Keratinocyte (primary cell): Measurements from ENCODE around the gene ANTXR2.

Experiments used
- EZH2 ChIP-seq: IDR thresholded peaks from one replicate; pipeline ENCODE4 v1.6.1; 2012; ENCODE audit warnings: inconsistent platforms, mild to moderate bottlenecking, low read length, moderate library complexity
- TF ChIP-seq, protein P1 (sequence below), 3 experiments: IDR thresholded peaks in 1 of 3; conservative IDR thresholded peaks in 1 of 3; optimal IDR thresholded peaks in 1 of 3; 2 replicates in 2 of 3; 3 replicates in 1 of 3; pipeline versions ENCODE3 to v1.5.1; 2011; ENCODE audit warnings: low read length in 3 of 3, mild to moderate bottlenecking in 3 of 3, moderate library complexity in 2 of 3, control low read depth in 1 of 3, inconsistent platforms in 1 of 3; ENCODE audit not compliant: insufficient read depth in 2 of 3; ENCODE audit errors: extremely low read depth in 1 of 3

DNA sequence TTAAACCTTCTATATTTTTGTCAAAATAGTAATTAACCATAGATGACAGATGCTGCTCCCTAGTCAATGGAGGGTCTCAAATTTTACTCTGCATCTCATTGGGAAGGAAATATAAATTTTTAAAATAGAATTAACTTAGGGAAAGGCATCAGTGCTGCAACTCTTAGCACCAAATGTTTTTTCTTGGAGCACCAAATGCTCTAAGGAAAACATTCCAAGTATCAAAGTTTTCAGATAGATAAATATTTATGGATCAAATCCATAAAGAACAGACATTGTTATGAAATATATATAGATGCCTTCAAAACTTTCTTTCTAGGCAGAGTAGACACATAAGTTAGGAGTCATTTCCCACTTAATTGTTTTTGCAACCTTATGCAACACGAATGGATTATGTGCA, 168.7 kb downstream of the ANTXR2 start:
- TF ChIP-seq, protein P1, sequence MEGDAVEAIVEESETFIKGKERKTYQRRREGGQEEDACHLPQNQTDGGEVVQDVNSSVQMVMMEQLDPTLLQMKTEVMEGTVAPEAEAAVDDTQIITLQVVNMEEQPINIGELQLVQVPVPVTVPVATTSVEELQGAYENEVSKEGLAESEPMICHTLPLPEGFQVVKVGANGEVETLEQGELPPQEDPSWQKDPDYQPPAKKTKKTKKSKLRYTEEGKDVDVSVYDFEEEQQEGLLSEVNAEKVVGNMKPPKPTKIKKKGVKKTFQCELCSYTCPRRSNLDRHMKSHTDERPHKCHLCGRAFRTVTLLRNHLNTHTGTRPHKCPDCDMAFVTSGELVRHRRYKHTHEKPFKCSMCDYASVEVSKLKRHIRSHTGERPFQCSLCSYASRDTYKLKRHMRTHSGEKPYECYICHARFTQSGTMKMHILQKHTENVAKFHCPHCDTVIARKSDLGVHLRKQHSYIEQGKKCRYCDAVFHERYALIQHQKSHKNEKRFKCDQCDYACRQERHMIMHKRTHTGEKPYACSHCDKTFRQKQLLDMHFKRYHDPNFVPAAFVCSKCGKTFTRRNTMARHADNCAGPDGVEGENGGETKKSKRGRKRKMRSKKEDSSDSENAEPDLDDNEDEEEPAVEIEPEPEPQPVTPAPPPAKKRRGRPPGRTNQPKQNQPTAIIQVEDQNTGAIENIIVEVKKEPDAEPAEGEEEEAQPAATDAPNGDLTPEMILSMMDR (optimal IDR thresholded peaks at IDR 0.05 in 1 of 3, IDR thresholded peaks at IDR 0.05 in 1 of 3, conservative IDR thresholded peaks at IDR 0.05 in 1 of 3; ENCODE audit: extremely low read depth in 1 of 3, insufficient read depth in 2 of 3, low read length in 3 of 3) = no peak
- TF ChIP-seq EZH2 = no peak
